Right forelimb (tissue), 1 donor: ENCODE results near the gene PICK1.
"Not testable (repeated sequence)": the region's sequence is repeated elsewhere in the genome, so short reads cannot be mapped to it uniquely, and the experiment has no call there.

Experiments used
- DNase-seq: peaks from one replicate; pipeline ENCODE4 v3.0.0-alpha.2; 2018

Gene PICK1

DNA sequence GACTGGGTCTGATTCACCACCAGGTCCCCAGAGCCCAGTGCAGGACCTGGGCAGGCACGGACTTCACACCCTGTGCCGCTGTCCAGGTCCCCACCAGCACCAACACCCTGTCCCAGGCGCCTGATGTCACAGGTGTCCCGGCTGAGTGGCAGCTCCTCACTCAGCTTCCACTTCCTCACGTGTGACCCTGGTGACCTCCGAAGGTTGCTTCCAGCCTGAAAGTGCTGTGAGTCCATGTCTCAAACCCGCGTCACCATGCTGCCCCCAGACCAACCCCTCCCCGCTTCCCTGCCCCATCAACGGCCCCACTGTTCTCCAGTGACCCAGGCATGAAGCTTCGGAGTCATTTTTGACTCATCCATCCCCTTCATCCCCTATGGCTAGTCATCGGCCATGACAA, 25.7 kb upstream of the PICK1 start:
- DNase-seq: no peak

DNA sequence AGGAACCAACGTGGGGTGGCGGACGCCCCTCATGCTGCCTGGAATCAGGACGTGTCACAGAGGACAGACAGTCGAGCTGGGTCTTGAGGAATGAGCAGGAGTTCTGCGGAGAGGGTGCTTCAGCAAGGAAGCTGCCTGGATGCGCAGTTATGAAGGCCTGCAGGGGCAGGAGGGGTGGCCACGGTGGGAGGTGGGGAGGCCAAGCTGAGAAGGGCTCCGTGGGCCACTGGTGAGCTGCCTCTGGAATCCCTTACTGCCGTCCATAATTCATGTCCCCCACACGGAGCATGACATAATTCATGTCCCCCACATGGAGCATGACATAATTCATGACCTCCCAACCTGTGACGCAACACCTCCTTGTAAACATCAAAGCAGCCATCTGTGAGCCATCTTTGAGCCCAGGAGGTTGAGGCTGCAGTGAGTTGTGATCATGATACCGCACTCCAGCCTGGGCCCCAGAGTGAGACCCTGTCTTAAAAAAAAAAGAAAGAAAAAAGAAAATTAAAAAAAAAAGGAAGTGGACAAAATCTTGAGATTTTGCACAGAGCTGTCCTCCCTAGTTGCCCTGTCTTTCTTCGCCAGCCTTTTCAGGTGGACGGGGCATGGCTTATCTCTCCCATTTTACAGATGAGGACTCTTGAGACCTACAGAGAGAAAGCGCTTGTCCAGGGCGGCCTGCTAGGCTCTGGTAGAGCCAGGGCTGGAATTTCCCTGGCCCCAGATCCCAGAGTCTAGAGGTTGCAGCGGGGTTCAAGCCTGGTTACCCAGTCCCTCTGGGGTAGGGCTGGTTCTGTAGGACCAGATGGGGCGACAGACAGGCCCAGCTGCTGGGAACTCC, 24.3 kb upstream of the PICK1 start:
- DNase-seq: no peak

DNA sequence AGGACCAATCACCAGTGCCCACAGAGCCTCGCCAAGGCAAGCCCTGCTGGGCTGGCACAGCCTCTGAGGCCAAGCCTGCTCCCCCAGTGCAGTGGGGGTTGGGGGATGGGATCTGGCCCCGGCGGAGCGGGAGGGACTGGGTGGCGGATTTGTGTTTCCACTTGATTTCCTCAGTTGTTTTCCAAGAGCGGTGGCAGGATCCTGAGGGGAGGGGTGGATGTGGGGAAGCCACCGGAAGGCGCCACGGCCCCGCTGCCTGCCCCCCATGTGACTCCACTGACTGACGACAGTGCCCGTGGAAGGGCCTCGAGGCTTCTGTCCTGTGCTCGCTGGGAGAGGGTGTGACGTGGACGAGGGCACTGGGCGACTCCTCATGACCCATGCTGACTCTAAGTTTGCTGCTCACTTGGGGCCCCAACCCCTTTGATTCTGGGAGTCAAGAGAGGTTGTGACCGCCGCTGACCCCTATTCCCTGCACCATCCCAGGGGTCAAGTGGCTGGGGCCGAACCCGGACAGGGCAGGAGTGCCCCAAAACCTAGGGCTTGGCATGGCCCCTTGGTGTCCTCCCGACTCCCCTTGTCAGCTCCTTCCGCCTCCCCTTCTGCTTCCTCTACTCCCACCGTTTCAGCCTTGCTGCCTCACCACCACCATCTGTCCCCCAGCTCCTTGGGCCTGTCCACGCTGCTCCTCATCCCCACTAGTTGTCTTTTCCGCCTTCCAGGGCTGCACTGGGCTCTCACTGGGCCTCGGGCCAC, 23.5 kb upstream of the PICK1 start:
- no peak for DNase-seq

DNA sequence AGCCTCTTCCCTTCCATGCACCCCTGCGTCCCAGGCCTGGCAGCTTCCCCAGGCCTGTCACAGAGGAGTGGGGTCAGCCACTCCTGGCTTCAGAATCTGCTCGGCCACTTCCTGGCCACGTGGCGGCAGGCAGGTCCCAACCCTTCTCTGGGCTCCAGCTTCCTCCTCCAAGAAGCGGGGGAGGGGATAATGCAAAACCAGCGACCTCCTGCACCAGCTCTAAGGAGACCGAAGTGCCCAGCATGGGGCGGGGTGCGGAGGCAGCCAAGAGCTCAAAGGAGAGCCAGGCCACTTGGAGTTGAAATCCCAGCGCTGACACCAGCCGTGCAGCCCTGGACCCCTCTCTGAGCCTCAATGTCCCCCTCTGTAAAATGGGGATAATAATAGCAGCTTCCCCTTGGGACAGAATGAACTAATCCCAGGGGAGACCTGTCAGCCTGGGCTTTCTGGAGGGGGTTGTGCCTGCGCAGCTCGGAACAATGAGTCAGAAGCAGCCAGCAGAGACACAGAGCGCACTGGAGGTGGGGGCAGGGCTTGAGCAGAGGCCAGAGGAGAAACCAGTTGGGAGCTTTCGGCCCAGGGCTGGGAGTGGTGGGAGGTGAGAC, 22.8 kb upstream of the PICK1 start:
- DNase-seq: peak; percentile 71

DNA sequence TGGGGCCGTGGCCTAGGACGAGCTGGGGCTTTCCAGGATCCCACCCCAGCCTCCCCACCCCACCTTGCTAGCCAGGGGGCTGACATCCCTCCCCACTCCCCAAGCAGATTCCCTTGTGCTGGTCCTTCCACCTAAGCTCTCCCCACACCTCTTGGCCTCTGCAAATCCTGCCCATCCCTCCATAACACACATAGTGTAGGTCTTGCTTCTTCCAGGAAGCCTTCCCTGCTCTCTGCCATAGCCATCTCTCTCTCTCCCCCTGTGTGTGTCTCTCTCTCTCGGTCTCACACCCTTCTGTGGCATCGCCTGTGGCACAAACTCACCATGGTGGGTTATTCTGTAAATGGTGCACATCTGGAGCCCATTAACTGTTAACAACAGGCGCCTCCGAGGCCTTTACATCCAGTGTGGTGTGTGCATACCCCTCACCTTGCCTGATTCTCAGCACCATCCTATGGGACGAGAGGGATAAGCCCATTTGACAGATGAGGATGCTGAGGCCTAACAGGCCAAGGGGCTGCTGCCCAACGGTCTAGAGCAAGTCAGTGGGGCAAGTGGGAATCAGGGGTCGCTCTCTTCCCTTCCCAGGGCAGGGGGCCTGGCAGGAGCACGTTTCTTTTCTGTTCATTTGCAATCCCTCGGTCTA, 22.2 kb upstream of the PICK1 start:
- no peak for DNase-seq

DNA sequence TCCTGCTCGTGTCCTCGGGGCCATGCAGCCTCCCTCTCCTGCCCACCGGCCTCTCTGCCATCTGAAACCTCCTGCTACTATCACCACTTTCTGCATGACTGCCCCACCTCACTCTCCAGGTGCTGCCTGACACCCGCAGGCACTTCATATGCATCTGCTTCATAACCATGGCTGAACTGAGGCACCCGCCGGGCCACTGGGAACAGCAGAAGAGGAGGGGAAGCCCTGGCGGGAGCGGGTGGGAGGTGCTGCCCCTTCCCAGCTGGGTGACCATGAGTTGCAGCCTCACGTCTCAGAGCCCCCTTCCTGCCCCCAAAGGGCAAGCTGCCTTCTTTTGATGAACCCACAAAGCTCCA, 21.7 kb upstream of the PICK1 start:
- no peak for DNase-seq

DNA sequence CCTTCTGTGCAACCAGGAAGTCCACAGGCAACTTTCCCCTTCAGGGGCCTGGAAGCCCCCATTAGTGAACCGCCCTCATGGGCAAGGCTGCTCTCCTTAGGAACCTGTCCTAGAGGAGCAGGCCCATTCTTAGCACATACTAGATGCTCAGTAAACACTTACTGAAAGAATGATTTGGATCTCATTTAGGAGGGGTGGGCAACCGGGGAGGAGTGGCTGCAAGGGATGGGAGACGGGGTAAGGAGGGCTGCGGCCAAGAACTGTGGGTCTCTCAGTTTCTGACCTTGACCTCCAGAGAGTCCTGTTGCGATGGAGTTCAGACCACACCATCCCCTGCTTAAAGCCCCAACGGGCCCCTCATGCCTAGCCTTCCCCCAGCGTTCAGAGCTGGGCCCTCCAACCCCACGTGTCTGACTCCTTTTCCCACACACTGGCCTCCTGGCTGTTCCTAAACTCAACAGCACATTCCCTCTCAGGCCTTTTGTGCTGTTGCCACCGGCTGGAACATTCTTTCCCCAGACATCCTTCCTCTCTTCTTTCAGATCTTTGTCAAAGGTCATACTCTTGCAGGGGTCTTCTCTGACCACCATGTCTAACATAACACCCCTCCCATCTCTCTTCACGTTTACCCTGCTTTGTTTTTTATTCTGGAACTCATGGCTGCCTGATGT, 20.7 kb upstream of the PICK1 start:
- no peak for DNase-seq

DNA sequence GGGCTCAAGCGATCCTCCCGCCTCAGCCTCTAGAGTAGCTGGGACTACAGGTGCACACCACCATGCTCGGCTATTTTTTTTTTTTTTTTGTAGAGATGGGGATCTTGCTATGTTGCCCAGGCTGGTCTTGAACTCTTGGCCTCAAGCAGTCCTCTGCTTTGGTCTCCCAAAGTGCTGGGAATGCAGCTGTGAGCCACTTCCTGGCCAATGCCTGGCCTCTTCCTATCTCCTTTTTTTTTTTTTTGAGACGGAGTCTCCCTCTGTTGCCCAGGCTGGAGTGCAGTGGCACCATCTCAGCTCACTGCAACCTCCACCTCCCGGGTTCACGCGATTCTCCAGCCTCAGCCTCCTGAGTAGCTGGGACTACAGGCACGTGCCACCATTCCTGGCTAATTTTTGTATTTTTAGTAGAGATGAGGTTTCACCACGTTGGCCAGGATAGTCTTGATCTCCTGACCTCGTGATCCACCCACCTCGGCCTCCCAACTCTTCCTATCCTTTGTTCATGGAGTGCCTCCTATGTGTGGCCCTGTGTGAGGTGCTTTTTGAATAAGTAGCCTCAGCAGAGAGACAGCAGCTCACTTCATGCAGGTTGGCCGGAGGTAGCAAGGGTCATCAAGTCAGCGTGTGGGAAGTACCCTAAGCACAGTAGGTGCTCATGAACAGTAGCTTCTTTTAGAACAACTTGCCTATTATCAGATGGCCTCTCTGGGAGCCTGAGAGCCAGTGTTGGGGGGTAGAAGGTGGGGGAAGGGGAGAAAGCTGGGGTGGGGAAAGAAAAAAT, 19.6 kb upstream of the PICK1 start:
- not testable (repeated sequence) for DNase-seq

DNA sequence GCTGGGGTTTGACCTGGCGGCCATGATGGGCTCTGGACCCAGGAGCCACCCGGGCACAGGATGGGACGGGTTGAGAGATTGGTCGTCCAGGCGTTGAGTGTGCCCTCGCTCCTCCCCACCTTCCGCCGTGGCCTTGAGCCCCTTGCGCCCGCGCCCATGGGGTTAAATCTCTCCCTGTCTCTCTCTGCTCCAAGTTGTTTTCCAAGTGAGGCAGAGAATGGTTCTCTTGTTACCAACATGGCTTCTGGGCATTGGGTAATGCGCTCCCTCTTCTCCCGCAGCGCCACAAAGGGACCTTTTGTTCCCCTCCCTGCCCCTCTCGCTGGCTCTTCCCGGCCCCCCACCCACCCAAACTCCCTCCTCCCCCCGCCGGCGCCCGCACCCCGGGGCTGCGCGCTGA, 18.8 kb upstream of the PICK1 start:
- no peak for DNase-seq

DNA sequence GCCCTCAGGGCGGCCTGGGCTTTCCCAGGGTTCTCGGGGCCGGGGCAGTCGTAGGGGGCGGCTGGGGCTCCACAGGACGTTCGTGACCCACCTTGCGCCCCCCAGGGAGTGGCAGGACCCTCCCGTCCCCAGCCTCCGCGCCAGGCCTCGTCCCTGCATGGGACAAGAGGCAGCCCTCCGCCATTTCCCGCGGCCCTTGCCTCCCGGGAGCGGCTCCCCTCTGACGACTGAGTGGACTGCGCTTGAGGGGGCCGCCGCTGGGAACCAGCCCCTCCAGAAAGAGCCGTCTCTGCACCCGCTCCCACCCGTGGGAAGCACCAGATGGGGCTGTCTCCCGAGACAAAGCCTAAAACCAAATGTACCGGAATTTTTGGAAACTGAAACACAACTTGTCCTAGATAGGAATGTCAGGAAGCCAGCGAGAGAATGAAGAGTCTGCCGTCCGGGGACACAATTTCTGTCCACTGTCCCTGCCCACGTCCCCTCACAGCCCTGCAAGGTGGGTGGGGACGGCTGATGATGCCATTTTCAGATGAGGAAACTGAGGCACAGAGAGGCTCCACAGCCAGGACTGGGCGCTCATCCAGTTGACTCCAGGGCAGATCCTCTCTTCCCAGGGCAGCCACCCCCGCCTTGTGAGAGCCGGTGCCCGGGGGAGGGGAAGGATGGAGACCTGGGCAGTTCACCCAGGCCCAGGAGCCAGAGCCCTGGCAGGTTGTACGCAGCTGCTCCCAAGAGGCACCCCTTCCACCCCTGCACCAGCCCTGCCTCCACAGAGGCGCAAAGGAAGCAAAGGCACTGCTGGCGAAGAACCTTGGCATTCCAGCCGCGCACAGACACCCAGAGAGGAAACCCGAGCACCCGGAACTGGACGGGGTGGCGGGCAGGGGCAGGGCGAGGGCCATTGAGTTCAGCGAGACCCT, 18.1 kb upstream of the PICK1 start:
- DNase-seq: no peak

DNA sequence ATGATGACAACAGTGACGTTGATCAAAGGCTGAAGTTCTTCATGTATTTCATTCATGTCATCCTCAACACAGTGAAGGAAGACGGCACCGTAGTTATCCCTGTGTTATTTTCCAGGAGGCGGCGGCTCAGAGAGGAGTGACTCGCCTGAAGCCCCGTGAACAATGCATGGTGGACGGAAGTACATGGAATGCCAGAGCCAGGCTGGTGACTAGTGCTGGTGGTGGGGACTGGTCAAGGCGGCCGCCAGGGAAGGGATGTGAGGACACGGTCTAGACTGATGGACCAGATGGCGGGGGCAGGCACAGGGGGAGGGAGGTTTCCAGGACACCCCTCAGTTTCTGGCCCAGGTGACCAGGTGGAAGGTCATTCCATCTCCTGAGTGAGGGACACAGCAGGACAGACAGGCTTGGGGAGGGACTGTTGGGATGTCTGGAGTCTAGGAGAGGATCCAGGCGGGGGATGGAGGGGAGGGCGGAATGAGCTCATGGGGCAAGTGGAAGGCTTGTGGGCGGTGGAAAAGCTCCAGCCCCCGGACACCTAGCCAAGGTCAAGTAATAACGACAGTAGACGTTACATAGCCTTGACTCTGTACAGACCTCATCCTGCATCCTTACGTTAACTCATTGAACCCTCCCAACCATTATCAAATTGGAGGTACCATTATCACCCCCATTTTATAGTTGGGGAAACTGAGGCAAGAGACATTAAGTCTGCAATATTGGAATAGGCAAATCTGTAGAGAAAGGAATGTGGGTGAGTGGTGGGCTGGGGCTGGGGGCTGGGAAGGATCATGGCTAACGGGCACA, 16.0 kb upstream of the PICK1 start:
- DNase-seq: no peak

DNA sequence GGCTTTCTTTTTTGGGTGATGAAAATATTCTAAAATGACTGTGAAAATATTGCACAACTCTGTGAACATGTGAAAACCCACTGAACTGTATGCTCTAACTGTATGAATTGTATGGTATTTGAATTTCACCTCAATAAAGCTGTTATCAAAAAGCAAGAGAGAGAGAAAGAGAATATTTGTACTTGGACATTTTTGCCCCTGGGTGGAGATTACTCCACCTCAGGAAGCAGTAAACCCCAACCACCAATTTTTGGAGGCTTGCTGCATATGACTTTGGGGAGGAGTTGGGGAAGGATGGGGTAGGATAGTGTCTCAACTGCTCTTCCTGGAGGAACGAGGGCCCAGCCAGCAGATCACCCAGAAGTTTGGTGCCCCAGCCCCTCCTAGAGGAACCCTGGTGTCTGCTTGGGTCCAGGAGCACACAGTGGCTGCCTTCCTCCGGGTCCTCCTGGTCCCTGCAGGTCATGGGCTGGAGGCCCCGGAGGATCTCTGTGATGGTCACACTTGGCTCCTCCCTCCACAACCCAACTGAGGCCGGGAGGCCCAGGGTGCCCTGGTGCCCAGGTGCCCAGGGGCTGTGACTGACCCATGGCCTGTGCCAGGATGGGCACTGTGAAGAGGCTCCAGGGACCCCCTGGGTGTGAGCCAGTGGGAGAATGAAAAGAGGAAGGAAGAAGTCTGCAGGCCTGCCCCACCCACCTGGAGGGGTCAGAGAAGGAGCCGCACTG, 15.3 kb upstream of the PICK1 start:
- DNase-seq: no peak

DNA sequence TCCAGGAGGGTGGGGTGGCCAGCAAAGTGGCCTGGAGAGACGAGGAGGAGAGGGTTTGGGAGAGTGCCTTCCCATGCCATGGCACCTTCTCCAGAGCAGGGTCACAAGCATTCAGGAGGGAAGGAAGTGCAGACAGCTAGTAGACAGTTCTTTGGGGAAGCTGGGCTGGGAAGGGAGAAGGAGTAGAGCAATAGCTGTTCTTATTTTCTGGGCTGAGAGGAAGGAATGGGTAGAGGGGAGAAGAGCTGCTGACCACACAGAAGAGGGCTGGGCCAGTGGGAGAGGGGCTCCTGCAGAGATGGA, 14.8 kb upstream of the PICK1 start:
- no peak for DNase-seq

DNA sequence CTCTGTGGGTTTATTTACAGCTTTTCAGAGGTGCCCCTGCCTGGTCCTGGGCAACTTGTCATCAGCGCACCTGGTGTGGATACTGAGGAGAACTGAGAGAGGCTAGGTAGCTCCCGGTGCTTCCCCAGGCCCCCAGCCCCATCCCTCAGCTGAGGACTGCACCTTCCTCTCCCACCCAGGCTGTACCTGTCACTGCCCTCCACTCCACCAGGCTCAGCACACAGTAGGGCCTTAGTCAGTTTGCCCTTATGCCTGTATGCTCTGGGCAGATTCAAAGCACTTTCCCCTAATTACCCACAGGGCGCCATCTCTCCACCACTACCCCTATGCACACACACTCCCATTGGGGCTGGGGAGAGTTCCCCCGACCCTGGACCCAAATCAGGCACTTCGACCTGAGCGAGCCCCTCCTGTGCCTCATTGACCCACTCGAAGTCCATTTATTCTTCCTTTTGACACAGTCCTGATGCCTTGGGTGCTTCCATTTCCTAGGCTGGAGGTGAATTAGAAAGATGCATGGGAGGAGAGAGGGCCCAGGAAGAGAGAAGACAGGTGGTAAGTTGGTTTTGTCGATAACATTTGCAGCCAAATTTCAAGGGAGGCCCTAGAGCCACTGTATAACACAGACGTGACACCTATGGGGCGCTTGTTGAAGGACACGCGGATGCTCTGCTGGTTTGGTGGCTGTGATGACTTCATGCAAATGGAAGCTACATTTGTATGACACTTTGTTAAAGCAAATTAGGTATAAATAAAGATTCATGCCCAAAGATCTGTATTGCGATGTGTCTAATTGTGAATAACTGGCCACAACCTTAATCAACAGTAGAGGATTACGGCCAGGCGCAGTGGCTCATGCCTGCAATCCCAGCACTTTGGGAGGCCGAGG, 13.8 kb upstream of the PICK1 start:
- DNase-seq: no peak

DNA sequence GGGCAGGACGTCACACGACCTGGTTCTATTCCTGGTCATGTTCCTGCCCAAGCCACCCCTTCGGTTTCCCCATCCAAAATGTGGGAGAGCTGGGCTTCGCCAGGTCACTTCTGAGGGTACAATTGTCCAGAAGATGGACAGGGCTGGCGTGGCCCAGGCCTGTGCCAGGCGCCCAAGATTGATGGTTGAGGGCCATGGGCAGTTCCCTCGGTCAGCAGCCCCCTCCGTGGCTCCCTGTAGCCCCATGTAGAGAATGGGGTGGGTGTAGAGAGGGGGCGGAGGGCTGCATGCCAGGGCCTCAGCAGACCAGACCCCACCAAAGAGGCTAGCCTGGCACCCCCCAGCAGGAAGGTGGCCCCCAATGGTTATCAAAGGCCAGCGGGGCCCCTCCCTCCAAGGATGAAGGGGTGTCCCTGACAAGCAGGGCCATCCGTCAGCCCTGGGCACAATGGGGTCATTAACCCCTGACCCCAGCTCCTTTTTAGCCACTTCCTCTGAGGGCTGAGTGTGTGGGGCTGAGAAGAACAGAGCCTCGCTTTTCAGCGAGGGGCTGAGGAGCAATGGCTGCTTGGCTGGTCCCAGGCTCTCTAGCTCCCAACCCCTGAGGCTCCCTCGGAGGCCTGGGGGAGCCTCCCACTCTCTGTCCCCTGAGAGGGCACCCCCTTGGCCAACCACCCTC, 11.0 kb upstream of the PICK1 start:
- no peak for DNase-seq

DNA sequence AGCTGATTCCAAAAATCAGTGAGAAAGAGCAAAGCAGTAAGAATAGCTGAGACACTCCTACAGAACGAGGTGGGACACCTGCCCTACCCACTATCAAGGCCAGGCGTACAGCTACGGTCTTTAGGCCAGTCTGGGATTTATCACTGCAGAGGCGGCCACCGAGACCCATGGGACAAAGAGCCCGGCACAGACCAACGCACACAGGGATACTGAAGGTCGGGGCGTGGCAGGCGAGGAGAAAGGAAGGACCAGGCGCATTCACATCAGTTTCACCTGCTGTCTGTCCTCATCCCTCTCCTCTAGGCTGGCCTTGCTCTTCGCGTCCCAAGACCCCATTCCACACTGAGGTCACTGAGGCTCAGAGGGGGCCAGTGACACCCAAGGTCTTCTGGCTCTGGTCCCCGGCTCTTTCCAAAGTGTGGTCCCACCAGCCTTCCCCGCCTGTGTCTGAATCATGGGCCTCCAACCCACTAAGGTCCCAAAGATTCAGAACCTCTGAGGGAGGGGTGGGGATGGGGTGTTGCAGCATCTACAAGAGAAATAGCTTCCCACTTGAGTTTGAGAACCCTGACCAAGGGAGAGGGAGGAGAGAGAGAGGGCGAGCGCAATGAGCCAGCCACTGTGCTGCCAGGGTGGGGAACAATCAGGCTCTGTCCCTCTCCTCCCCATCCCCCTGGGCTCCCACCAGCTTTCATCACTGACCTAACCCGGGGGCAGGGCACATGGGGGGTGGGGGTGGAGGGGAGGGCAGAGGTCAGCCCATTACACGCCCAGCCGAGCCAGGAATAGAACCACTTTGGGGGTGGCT, 7.2 kb upstream of the PICK1 start:
- DNase-seq: no peak

DNA sequence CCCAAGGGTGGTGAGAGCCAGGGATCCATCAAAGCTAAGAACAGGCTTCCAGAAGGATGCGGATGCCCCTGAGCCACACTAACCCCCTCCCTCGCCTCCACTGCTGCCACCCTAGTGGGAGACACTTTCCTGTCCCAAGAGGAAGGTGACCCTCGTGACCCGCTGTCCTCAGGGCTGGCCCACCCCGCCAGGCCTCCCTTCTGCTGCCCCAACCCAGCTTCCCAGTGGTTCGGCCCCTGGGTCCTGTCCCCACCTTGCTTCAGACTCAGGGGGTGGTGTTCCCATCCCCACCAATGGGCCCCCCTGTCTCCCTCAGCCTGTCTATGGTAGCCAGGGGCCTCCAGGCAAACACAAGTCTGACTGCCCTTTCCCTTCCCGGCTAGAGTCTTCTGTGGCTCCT, 6.5 kb upstream of the PICK1 start:
- DNase-seq: no peak
